A549 (cell line): ENCODE results near the gene CORO2A.

Source experiments
- CEBPB ChIP-seq, 2 experiments: fragments of >200 bp in 1 of 2; sonication (Bioruptor Twin) in 1 of 2; formaldehyde crosslinking in 1 of 2; IDR thresholded peaks; 2 replicates each; pipeline ENCODE4 v1.6.1; 2012 to 2016
- CTCF ChIP-seq: fragments of >200 bp; sonication (Bioruptor Twin); formaldehyde crosslinking; IDR thresholded peaks from 3 replicates; pipeline ENCODE4 v1.5.1; 2016
- E2F6 ChIP-seq: IDR thresholded peaks from 2 replicates; pipeline ENCODE4 v1.6.1; 2012; ENCODE audit warnings: low read depth, borderline replicate concordance
- EP300 ChIP-seq, 2 experiments: fragments of >200 bp; sonication (Bioruptor Twin); formaldehyde crosslinking; IDR thresholded peaks; 2 replicates in 1 of 2; 3 replicates in 1 of 2; pipeline ENCODE4 v1.6.1; 2016 to 2017
- HDAC2 ChIP-seq: fragments of 200-600 bp; sonication (generic); IDR thresholded peaks from 2 replicates; pipeline ENCODE4 v1.6.1; 2016
- HOXA7 ChIP-seq: fragments of 250-450 bp; sonication (Bioruptor Pico); IDR thresholded peaks from 2 replicates; pipeline ENCODE4 v1.5.0; 2020; ENCODE audit warnings: mild to moderate bottlenecking, moderate library complexity
- POLR2A ChIP-seq: IDR thresholded peaks from 2 replicates; pipeline ENCODE4 v1.6.1; 2012; ENCODE audit warnings: mild to moderate bottlenecking, low read length
- ZSCAN20 ChIP-seq: fragments of 250-450 bp; sonication (Bioruptor Pico); IDR thresholded peaks from 2 replicates; pipeline ENCODE4 v1.8.0; 2022; ENCODE audit warnings: mild to moderate bottlenecking, moderate library complexity
- TF ChIP-seq, protein P1 (sequence below): IDR thresholded peaks from 2 replicates; pipeline ENCODE4 v1.6.1; 2012
- TF ChIP-seq, protein P2 (sequence below): fragments of 450-650 bp; IDR thresholded peaks from 2 replicates; pipeline ENCODE4 v1.6.1; 2014; ENCODE audit warnings: antibody characterized with exemption

DNA sequence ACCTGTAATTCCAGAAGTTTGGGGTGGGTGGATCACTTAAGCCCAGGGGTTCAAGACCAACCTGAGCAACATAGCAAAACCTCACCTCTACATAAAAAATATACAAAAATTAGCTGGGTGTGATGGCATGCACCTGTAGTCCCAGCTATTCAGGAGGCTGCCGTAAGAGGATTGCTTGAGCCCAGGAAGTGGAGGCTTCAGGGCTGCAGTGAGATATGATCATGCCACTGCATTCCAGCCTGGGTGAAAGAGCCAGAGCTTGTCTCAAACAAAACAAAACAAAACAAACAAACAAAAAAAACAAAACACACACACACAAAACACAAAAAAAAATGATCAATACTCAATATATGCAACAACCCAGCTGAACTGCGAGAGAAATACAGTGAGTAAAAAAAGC is 44.0 kb downstream of the CORO2A start:
- TF ChIP-seq, protein P1, sequence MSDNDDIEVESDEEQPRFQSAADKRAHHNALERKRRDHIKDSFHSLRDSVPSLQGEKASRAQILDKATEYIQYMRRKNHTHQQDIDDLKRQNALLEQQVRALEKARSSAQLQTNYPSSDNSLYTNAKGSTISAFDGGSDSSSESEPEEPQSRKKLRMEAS, result no peak
- TF ChIP-seq POLR2A, result no peak
- no peak for TF ChIP-seq EP300 (IDR thresholded peaks at IDR 0.05)
- no peak for TF ChIP-seq ZSCAN20
- no peak for TF ChIP-seq HDAC2
- TF ChIP-seq CEBPB (IDR thresholded peaks at IDR 0.05), result no peak
- TF ChIP-seq, protein P2, sequence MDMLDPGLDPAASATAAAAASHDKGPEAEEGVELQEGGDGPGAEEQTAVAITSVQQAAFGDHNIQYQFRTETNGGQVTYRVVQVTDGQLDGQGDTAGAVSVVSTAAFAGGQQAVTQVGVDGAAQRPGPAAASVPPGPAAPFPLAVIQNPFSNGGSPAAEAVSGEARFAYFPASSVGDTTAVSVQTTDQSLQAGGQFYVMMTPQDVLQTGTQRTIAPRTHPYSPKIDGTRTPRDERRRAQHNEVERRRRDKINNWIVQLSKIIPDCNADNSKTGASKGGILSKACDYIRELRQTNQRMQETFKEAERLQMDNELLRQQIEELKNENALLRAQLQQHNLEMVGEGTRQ, result no peak
- no peak for TF ChIP-seq CTCF
- no peak for TF ChIP-seq E2F6
- no peak for TF ChIP-seq HOXA7 (CRISPR knock-in tag)
